Suprapubic skin (tissue), 4 donors: Measurements from ENCODE around the gene LRIT3.
"Not testable (repeated sequence)": the region's sequence is repeated elsewhere in the genome, so short reads cannot be mapped to it uniquely, and the experiment has no call there.

Experiments used
- CTCF ChIP-seq, 2 donors: fragments of 200-600 bp in 1 of 2; fragments of 450-650 bp in 1 of 2; sonication (generic) in 1 of 2; IDR thresholded peaks; one replicate each; pipeline ENCODE4 v1.5.1; 2016 to 2019; ENCODE audit warnings: antibody characterized with exemption in 2 of 2, mild to moderate bottlenecking in 1 of 2, moderate library complexity in 1 of 2
- EP300 ChIP-seq: sonication (generic); formaldehyde crosslinking; IDR thresholded peaks from one replicate; pipeline ENCODE4 v1.6.1; 2017; ENCODE audit warnings: antibody characterized with exemption
- POLR2A ChIP-seq, 2 donors: fragments of 450-650 bp; IDR thresholded peaks; one replicate each; pipeline ENCODE4 v1.6.1; 2017; ENCODE audit warnings: antibody characterized with exemption in 2 of 2, mild to moderate bottlenecking in 2 of 2, moderate library complexity in 2 of 2
- POLR2AphosphoS5 ChIP-seq, 3 donors: sonication (generic); formaldehyde crosslinking; IDR thresholded peaks; one replicate each; pipeline ENCODE4 v1.6.1; 2017; ENCODE audit warnings: antibody characterized with exemption in 3 of 3

DNA sequence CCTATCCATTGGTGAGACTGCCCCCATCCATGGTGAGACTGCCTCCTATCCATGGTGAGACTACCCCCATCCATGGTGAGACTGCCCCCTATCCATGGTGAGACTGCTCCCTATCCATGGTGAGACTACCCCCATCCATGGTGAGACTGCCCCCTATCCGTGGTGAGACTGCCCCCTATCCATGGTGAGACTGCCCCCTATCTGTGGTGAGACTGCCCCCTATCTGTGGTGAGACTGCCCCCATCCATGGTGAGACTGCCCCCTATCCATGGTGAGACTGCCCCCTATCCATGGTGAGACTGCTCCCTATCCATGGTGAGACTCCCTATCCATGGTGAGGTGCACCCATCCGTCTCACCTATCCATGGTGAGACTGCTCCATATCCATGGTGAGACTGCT, 27.6 kb downstream of the LRIT3 start:
- not testable (repeated sequence) for TF ChIP-seq POLR2AphosphoS5 (IDR thresholded peaks at IDR 0.05); CTCF (IDR thresholded peaks at IDR 0.05); POLR2A (IDR thresholded peaks at IDR 0.05); EP300
